ENCODE results near the gene NLRC5.

NLRC5 gene

GRCh38 chr16:57118461-57119084 lies 129.2 kb downstream of the NLRC5 start:
- no peak for TF ChIP-seq CTCF (IDR thresholded peaks at IDR 0.05; ENCODE audit: insufficient read depth, low read length, missing control alignments)
- no peak for DNase-seq (ENCODE audit: low read depth, low spot score)
- ChIA-PET CTCF (interaction anchor here (1.2 to 1.3 kb wide), 2 partner anchors 17 to 26 kb away, joined by 4 to 5 read pairs; partner anchors contain the start of gene CPNE2), POLR2A (interaction anchor here (0.9 kb wide), 1 partner anchor 26 kb away, joined by 3 read pairs; the partner anchor contains the start of gene CPNE2)
- H3K4me3 ChIP-seq (ENCODE audit: low read depth, low read length): no peak overlapping the region

- CTCF ChIA-PET: interaction anchor here (0.7 to 0.8 kb wide), 2 partner anchors 19 to 39 kb away, joined by 3 read pairs; no protein-coding TSS in a partner anchor
- TF ChIP-seq CTCF (IDR thresholded peaks at IDR 0.05; ENCODE audit: insufficient read depth, low read length, missing control alignments): no peak
- no peak overlapping the region for H3K4me3 ChIP-seq (ENCODE audit: low read depth, low read length)
- POLR2A ChIA-PET: no interaction called here
- no peak for DNase-seq (ENCODE audit: low read depth, low spot score)
These were observed 134.0 kb downstream of the NLRC5 start for GRCh38 chr16:57123216-57123973.

- no peak for TF ChIP-seq CTCF (IDR thresholded peaks at IDR 0.05; ENCODE audit: insufficient read depth, low read length, missing control alignments)
- POLR2A ChIA-PET: no interaction called here
- no peak for DNase-seq (ENCODE audit: low read depth, low spot score)
- CTCF ChIA-PET: no interaction called here
- H3K4me3 ChIP-seq (ENCODE audit: low read depth, low read length): no peak overlapping the region
These were observed 134.8 kb downstream of the NLRC5 start for GRCh38 chr16:57123974-57124674.

- H3K4me3 ChIP-seq (ENCODE audit: low read depth, low read length): no peak overlapping the region
- ChIA-PET POLR2A (no interaction called here), CTCF (no interaction called here)
- DNase-seq (ENCODE audit: low read depth, low spot score): no peak
- no peak for TF ChIP-seq CTCF (IDR thresholded peaks at IDR 0.05; ENCODE audit: insufficient read depth, low read length, missing control alignments)
These were observed 136.0 kb downstream of the NLRC5 start for GRCh38 chr16:57125376-57125775.

GRCh38 chr16:57125969-57126368 lies 136.6 kb downstream of the NLRC5 start:
- TF ChIP-seq CTCF (IDR thresholded peaks at IDR 0.05; ENCODE audit: insufficient read depth, low read length, missing control alignments): no peak
- ChIA-PET POLR2A (no interaction called here), CTCF (interaction anchor here (1.0 to 3.4 kb wide), 2 partner anchors 11 to 33 kb away, joined by 3 to 8 read pairs; partner anchors contain the start of gene CPNE2)
- no peak overlapping the region for H3K4me3 ChIP-seq (ENCODE audit: low read depth, low read length)
- DNase-seq (ENCODE audit: low read depth, low spot score): no peak

GRCh38 chr16:57126411-57126810 lies 137.1 kb downstream of the NLRC5 start:
- TF ChIP-seq CTCF (IDR thresholded peaks at IDR 0.05; ENCODE audit: insufficient read depth, low read length, missing control alignments): no peak
- POLR2A ChIA-PET: no interaction called here
- CTCF ChIA-PET: interaction anchor here (1.0 to 3.4 kb wide), 3 partner anchors 11 to 43 kb away, joined by 3 to 8 read pairs (median 3); partner anchors contain the start of gene CPNE2
- H3K4me3 ChIP-seq (ENCODE audit: low read depth, low read length): no peak overlapping the region
- no peak for DNase-seq (ENCODE audit: low read depth, low spot score)

Measured in AG04449 (cell line).